IMR-90 (cell line): ENCODE results near the gene ITGAL. TPM values are rescaled to one million over a fixed set of nuclear protein-coding genes. Genes with fewer than 3 reads are reported as not detected.
"Not testable (repeated sequence)": the region's sequence is repeated elsewhere in the genome, so short reads cannot be mapped to it uniquely, and the experiment has no call there.

Source experiments
- ATAC-seq: fragments of 200-7000 bp; cut with Tn5 transposase; 2 replicates; pipeline ENCODE4 v1.9.1; 2020; ENCODE audit warnings: low read depth, mild to moderate bottlenecking, moderate library complexity
- BruUV-seq: library from RNA; stranded (reverse); fragments of 400-500 nt; replicated peaks from 2 replicates; lab custom pipeline; 2021; lab: Mats Ljungman, UMichigan
- CTCF ChIA-PET: fragments of 300-600 bp; formaldehyde crosslinking; extraction: SDS; loops from one replicate; lab custom pipeline; 2021; ENCODE audit warnings: antibody characterized with exemption; lab: Yijun Ruan, JAX
- POLR2A ChIA-PET: fragments of 300-600 bp; sonication (Branson Sonifier 250); formaldehyde crosslinking; loops from one replicate; lab custom pipeline; 2022; ENCODE audit warnings: antibody characterized with exemption; ENCODE audit not compliant: unreplicated experiment; lab: Charles Lee
- DNase-seq: peaks from one replicate; pipeline ENCODE4 v3.0.0; 2013
- H2AFZ ChIP-seq: replicated peaks from 2 replicates; pipeline ENCODE3; 2013; ENCODE audit warnings: low read length, mild to moderate bottlenecking; ENCODE audit not compliant: poor library complexity
- H2AK5ac ChIP-seq: 2 replicates; pipeline ENCODE4 v1.6.1; 2013; ENCODE audit warnings: low read depth, low read length, inconsistent platforms
- H2AK9ac ChIP-seq: replicated peaks from 2 replicates; pipeline ENCODE3; 2013; ENCODE audit warnings: mild to moderate bottlenecking, low read depth, low read length, moderate library complexity; ENCODE audit not compliant: poor library complexity
- H2BK120ac ChIP-seq: 2 replicates; pipeline ENCODE4 v1.6.1; 2013; ENCODE audit warnings: low read depth, low read length, inconsistent platforms
- H2BK15ac ChIP-seq: 3 replicates; pipeline ENCODE4 v1.6.1; 2013; ENCODE audit warnings: low read depth, low read length, inconsistent platforms
- H2BK20ac ChIP-seq: 2 replicates; pipeline ENCODE4 v1.6.1; 2013; ENCODE audit warnings: low read depth, mild to moderate bottlenecking, inconsistent platforms, low read length, moderate library complexity
- H2BK5ac ChIP-seq: 2 replicates; pipeline ENCODE4 v1.6.1; 2013; ENCODE audit warnings: mild to moderate bottlenecking, low read depth, low read length, inconsistent platforms; ENCODE audit not compliant: poor library complexity, severe bottlenecking
- H3K14ac ChIP-seq: replicated peaks from 2 replicates; pipeline ENCODE4 v1.6.1; 2013; ENCODE audit warnings: low read depth, low read length, inconsistent platforms
- H3K18ac ChIP-seq: 2 replicates; pipeline ENCODE4 v1.6.1; 2013; ENCODE audit warnings: low read depth, low read length, control low read depth
- H3K23ac ChIP-seq: 2 replicates; pipeline ENCODE4 v1.6.1; 2013; ENCODE audit warnings: low read depth, low read length, inconsistent platforms
- H3K27ac ChIP-seq: 2 replicates; pipeline ENCODE4 v1.5.1; 2013; ENCODE audit warnings: mild to moderate bottlenecking, control low read depth, low read length; ENCODE audit not compliant: insufficient read depth
- H3K27me3 ChIP-seq: 2 replicates; pipeline ENCODE4 v1.6.1; 2013; ENCODE audit warnings: low read length; ENCODE audit not compliant: control insufficient read depth, insufficient read depth
- H3K36me3 ChIP-seq: 2 replicates; pipeline ENCODE4 v1.6.1; 2013; ENCODE audit warnings: low read length, mixed read lengths; ENCODE audit not compliant: control insufficient read depth, insufficient read depth
- H3K4ac ChIP-seq: 2 replicates; pipeline ENCODE4 v1.6.1; 2013; ENCODE audit warnings: low read depth, low read length, inconsistent platforms
- H3K4me1 ChIP-seq: 2 replicates; pipeline ENCODE4 v1.6.1; 2013; ENCODE audit warnings: low read length, mixed read lengths; ENCODE audit not compliant: control insufficient read depth, insufficient read depth
- H3K4me2 ChIP-seq: 2 replicates; pipeline ENCODE4 v1.6.1; 2013; ENCODE audit warnings: low read depth, mild to moderate bottlenecking, control low read depth, low read length, moderate library complexity
- H3K4me3 ChIP-seq: 2 replicates; pipeline ENCODE4 v1.5.1; 2013; ENCODE audit warnings: low read depth, mild to moderate bottlenecking, control low read depth, low read length, moderate library complexity; ENCODE audit not compliant: insufficient read depth
- H3K56ac ChIP-seq: 2 replicates; pipeline ENCODE4 v1.6.1; 2013; ENCODE audit warnings: low read length, inconsistent platforms; ENCODE audit not compliant: insufficient read depth; ENCODE audit errors: extremely low read depth
- H3K79me1 ChIP-seq, 2 experiments: 2 replicates each; pipeline ENCODE4 v1.6.1; 2013; ENCODE audit warnings: low read length in 2 of 2, inconsistent platforms in 1 of 2, low read depth in 1 of 2
- H3K9ac ChIP-seq: 2 replicates; pipeline ENCODE4 v1.6.1; 2013; ENCODE audit warnings: low read depth, low read length, control low read depth
- H3K9me1 ChIP-seq: 2 replicates; pipeline ENCODE4 v1.6.1; 2013; ENCODE audit warnings: low read length, inconsistent platforms; ENCODE audit not compliant: insufficient read depth
- H3K9me3 ChIP-seq: 2 replicates; pipeline ENCODE4 v1.6.1; 2013; ENCODE audit warnings: low read length; ENCODE audit not compliant: control insufficient read depth, insufficient read depth
- H4K20me1 ChIP-seq: 2 replicates; pipeline ENCODE4 v1.6.1; 2013; ENCODE audit warnings: low read length, inconsistent platforms; ENCODE audit not compliant: insufficient read depth
- H4K5ac ChIP-seq: 2 replicates; pipeline ENCODE4 v1.6.1; 2013; ENCODE audit warnings: mild to moderate bottlenecking, low read depth, low read length, control low read depth
- H4K8ac ChIP-seq, 2 experiments: 2 replicates each; pipeline ENCODE4 v1.6.1; 2013; ENCODE audit warnings: low read depth in 2 of 2, low read length in 2 of 2, control low read depth in 1 of 2, inconsistent platforms in 1 of 2
- H4K91ac ChIP-seq: 2 replicates; pipeline ENCODE4 v1.6.1; 2013; ENCODE audit warnings: low read depth, low read length, inconsistent platforms; ENCODE audit not compliant: insufficient read depth
- WGBS, 2 experiments: methylation state at CpG; one replicate each; pipeline versions ENCODE4 v1.1.5 to v1.1.7; 2013; ENCODE audit warnings: missing lambda C conversion rate in 2 of 2; ENCODE audit not compliant: insufficient read length in 1 of 2; ENCODE audit errors: extremely low coverage in 2 of 2; 5-methylcytosine and 5-hydroxymethylcytosine counted together
- dilution Hi-C: fragments of 300-500 bp; cut with HindIII; formaldehyde crosslinking; loops from one replicate; pipeline ENCODE4 v1.14.3; 2018; ENCODE audit warnings: low sequenced_read_pairs; ENCODE audit not compliant: unreplicated experiment
- in situ Hi-C: fragments of 300-500 bp; cut with MboI; formaldehyde crosslinking; loops from 3 replicates; pipeline ENCODE4 v1.14.3; 2019; ENCODE audit warnings: low sequenced_read_pairs, inconsistent platforms, mixed read lengths
- intact Hi-C: fragments of 100-400 bp; cut with micrococcal nuclease; formaldehyde crosslinking; loops from 2 replicates; pipeline ENCODE4 v1.10.0; 2022
- polyA plus RNA-seq, 3 experiments: library from polyadenylated mRNA; depleted of rRNA; stranded (reverse); fragments of >200 nt; gene quantifications; 2 replicates each; pipeline ENCODE4 v1.2.3, GENCODE V29; 2012; ENCODE audit warnings: low replicate concordance in 1 of 3
- total RNA-seq: library from RNA; depleted of rRNA; stranded (reverse); fragments of >200 nt; gene quantifications from 2 replicates; pipeline ENCODE4 v1.2.3, GENCODE V29; 2012

The ITGAL gene
- total and polyA plus RNA-seq, 2 of the 4 experiments (the other 2 are of a cell fraction): not detected

DNA sequence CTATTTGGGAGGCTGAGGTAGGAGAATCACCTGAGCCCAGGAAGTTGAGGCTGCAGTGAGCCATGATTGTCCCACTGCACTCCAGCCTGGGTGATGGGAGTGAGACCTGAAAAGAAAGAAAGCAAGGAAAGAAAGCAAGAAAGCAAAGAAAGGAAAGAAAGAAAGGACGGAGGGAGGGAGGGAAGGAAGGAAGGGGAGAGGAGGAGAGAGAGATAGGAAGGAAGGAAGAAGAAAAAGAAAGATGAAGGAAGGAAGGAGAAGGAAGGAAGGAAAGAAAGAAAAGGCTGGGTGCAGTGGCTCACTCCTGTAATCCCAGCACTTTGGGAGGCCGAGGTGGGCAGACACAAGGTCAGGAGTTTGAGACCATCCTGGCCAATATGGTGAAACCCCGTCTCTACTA is 5.2 kb downstream of the ITGAL start:
- ATAC-seq, POLR2A ChIA-PET, H3K4me1 ChIP-seq: not testable (repeated sequence)

More for the DNA sequence above, 5.2 kb downstream of the ITGAL start:
- H2BK120ac ChIP-seq, H2AK9ac ChIP-seq, DNase-seq, H4K8ac ChIP-seq, H2AFZ ChIP-seq, H3K9ac ChIP-seq, H3K9me3 ChIP-seq, H3K27ac ChIP-seq, intact Hi-C loops, H3K9me1 ChIP-seq, H4K5ac ChIP-seq, CTCF ChIA-PET, H2BK20ac ChIP-seq, H3K14ac ChIP-seq, H3K18ac ChIP-seq, H3K36me3 ChIP-seq, dilution Hi-C loops, BruUV-seq, H2BK5ac ChIP-seq, H4K20me1 ChIP-seq, H3K4me3 ChIP-seq, H3K56ac ChIP-seq, H3K79me1 ChIP-seq, H3K23ac ChIP-seq, H4K91ac ChIP-seq, H2BK15ac ChIP-seq, H3K4ac ChIP-seq, in situ Hi-C loops, H3K4me2 ChIP-seq, H2AK5ac ChIP-seq: not testable (repeated sequence)
- H3K27me3 ChIP-seq: peaks cover 55% of the 10 kb centered on the region
- WGBS, 2 experiments: 40% methylated on average over 1 of the region's 3 CpGs; no CpG with 5 or more reads in 1 of the 2 experiments
